ENCODE data around the gene BMP2.

GRCh38 chr20:6732851-6733250 lies 34.6 kb upstream of the BMP2 start:
- TF ChIP-seq POLR2A (IDR thresholded peaks at IDR 0.05), result no peak
- no peak for TF ChIP-seq CTCF (IDR thresholded peaks at IDR 0.05)

Measured in thyroid gland (tissue), 4 donors.